ENCODE data around the gene JAZF1. TPM values are rescaled to one million over a fixed set of nuclear protein-coding genes. Genes with fewer than 3 reads are reported as not detected.

The JAZF1 gene
- total and polyA plus RNA-seq, 4 donors: 13.5 to 38.8 (median 21.3) TPM

DNA sequence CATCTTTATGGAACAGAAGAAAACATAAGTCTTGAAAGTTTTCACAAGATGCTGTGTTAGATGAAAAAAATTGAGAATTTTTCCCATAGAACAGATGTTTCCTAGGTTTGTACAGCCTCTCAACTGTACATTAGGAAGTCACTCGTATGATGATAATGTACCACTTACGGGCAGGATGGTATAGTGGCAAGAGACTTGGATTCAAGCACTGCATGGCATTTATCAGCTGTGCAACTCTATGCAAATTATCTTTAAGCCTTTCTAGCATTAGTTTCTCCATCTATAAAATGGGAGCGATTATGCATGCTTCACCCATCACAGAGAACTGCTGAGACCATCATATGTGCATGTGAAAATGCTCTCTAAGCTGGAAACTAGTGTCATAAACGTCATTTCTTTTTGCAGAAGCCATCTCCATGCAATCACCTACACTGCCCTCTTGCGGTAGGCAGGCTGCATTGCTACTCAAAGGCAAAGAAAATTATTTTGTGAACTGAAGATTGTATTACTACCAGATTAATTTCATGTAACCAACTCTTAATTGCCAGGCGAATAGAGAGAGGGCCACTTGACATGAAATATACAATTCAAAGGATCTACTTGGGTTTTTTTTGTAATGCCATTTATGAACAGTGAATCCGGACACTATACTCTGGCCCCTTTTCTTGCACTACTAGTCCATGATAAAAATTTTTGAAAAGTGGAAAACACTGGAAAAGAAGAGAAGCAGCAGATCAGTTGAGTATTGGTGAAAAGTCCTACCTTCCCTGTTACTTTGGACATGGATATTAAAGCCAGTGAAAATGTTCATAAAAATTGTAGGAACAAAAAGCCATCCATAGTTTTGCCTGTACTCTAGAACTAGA, 102.3 kb downstream of the JAZF1 start:
- Histone ChIP-seq H3K27ac (ENCODE audit: low read depth in 1 of 2, low read length in 2 of 2) (no peak overlapping the region), H3K9me3 (ENCODE audit: control insufficient read depth, low read length) (no peaks in the 10 kb centered on the region), H3K4me1 (ENCODE audit: control insufficient read depth in 1 of 2, insufficient read depth in 2 of 2, low read length in 2 of 2) (peaks cover 0 to 5% of the 10 kb centered on the region in 2 donors), H3K4me3 (ENCODE audit: low read length in 2 of 2) (no peak overlapping the region), H3K36me3 (ENCODE audit: control insufficient read depth in 1 of 2, insufficient read depth in 2 of 2, low read length in 1 of 2) (no peaks in the 10 kb centered on the region), H3K27me3 (ENCODE audit: control insufficient read depth in 1 of 2, insufficient read depth in 2 of 2, low read length in 1 of 2) (no peaks in the 10 kb centered on the region)
- intact Hi-C loops (cut with DNase I): no loop called here
- WGBS, 2 donors: 41 to 43% methylated on average over 7 of the region's 7 CpGs
- ATAC-seq (ENCODE audit: low FRiP score) (peak; percentile 48), DNase-seq (no peak)

DNA sequence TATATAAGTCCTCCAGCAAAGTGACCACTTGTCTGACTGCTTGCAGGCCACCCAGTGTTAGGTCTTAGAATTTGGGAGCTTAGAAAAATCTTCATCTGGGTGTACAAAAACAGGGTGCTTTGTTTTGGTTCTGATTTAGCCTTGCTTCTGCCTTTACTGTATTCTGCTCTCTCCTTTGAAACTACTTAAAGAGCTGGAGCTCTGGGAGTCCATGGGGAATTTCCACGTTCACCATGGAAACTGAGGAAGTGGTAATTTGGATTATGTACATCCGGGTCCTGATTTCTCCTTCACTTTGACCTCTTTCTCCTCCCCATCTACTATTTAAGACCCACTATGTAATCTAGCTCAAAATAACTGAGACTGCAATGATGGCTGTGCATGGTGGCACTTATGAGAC, 103.0 kb downstream of the JAZF1 start:
- intact Hi-C loops (cut with DNase I): no loop called here
- no peak overlapping the region for H3K4me3 ChIP-seq (ENCODE audit: low read length in 2 of 2)
- H3K27me3 ChIP-seq (ENCODE audit: control insufficient read depth in 1 of 2, insufficient read depth in 2 of 2, low read length in 1 of 2): no peaks in the 10 kb centered on the region
- no peaks in the 10 kb centered on the region for H3K4me1 ChIP-seq (ENCODE audit: control insufficient read depth in 1 of 2, insufficient read depth in 2 of 2, low read length in 2 of 2)
- H3K27ac ChIP-seq (ENCODE audit: low read depth in 1 of 2, low read length in 2 of 2): no peak overlapping the region
- DNase-seq (no peak), ATAC-seq (ENCODE audit: low FRiP score) (no peak)
- H3K36me3 ChIP-seq (ENCODE audit: control insufficient read depth in 1 of 2, insufficient read depth in 2 of 2, low read length in 1 of 2): no peaks in the 10 kb centered on the region
- no peaks in the 10 kb centered on the region for H3K9me3 ChIP-seq (ENCODE audit: control insufficient read depth, low read length)
- WGBS, 2 donors: 90 to 92% methylated on average over 2 of the region's 2 CpGs

DNA sequence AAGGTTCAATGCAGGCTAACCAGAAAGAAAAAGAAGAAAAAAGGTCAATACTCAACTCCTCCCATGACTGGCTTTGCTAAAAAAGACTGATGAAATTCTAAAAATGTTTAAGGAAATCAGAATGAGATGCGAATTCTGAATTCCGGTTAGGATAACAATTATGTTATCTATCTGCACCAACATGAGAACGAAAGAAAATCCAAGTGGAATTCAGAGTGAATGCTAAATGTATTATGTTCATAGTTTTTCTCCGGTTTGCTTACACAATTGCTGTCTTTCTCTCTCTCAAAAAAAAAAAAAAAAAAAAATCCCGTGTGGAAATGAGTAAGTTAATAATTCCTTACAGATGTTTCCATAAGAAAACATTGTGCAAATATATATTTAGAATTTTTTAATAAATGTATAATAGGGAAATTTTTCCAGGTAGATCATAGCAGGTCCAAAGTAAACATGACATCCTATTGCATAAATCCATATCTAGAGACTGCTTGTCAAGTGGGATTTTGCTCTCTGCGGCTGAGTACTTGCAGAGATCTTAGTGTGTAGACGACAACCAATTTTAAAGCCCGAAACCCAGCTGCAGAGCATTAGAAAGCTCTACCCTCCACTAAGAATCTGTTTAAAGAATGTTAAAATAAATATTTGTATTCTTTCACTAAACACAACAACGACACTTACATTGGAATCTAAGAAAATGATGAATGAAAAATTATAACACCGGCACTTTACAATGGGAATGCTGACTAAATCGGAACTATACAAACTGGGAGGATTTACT, 104.0 kb downstream of the JAZF1 start:
- intact Hi-C loops (cut with DNase I): no loop called here
- H3K4me1 ChIP-seq (ENCODE audit: control insufficient read depth in 1 of 2, insufficient read depth in 2 of 2, low read length in 2 of 2): no peaks in the 10 kb centered on the region
- ATAC-seq (ENCODE audit: low FRiP score): no peak
- H3K27ac ChIP-seq (ENCODE audit: low read depth in 1 of 2, low read length in 2 of 2): no peak overlapping the region
- H3K27me3 ChIP-seq (ENCODE audit: control insufficient read depth in 1 of 2, insufficient read depth in 2 of 2, low read length in 1 of 2): no peaks in the 10 kb centered on the region
- 96% methylated on average over 11 of the region's 11 CpGs for WGBS, 2 donors
- H3K9me3 ChIP-seq (ENCODE audit: control insufficient read depth, low read length): no peaks in the 10 kb centered on the region
- no peaks in the 10 kb centered on the region for H3K36me3 ChIP-seq (ENCODE audit: control insufficient read depth in 1 of 2, insufficient read depth in 2 of 2, low read length in 1 of 2)
- DNase-seq: no peak
- H3K4me3 ChIP-seq (ENCODE audit: low read length in 2 of 2): no peak overlapping the region

DNA sequence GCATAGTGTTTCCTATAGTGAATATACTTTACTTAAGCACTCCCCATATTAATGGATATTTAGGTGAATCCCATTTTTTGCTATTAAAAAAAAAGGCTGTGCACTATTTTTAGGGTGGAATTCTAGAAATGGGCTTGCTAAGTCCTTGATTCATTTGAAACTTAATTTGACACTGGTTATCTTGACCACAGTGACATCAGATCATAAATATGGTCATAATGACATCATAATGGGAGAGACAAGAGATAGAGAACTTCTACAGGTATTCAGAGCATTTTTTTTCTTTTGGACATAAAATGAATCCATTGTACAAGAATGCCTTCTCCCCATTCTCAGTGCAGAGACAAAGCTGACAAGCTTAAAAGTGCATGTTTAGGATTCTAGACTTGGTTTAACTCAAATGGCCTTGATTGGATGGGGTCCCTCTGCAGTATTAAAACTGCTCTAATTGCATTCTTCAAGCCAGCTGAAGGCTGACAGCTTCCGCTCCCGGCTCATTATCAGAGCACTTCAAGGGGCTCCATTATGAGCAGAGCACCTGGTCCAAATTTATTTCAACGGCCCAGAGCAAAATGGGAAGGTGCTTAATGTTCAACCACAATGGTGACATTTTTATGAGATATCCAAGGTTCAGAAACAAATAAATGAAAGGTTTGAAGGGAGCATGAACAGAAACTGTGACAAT, 104.8 kb downstream of the JAZF1 start:
- intact Hi-C loops (cut with DNase I): no loop called here
- WGBS, 2 donors: 92 to 95% methylated on average over 3 of the region's 3 CpGs

DNA sequence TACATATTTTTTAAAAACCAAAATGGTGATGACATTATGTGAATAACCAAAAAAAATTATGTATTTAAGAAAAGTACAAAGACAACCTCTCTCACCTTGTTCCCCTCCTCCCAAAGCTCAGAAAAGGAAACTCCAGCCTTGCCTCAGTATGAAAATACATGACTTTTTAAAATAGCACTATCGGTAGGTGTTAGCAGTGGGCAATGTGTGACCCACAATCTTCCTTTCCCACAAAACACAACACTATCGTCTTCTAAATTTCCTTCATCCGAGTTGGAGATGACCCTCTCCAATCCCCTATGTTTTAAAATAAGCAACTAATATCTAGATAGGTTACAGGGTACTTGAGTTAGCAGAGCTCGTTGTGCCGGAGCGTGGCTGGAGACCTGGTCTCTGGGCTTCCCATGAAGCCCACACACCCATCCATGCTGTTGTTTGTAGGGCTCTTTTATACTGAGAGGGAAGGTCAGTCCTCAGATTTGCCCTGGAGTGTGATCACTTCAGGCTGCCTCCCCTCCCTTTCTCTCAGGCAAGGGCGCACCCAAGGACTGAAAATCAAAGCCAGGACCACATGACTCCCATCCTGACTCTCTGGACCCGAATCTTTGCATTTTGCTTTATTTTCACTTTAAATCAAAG, 107.6 kb downstream of the JAZF1 start:
- Histone ChIP-seq H3K4me1 (ENCODE audit: control insufficient read depth in 1 of 2, insufficient read depth in 2 of 2, low read length in 2 of 2) (peaks cover 5% of the 10 kb centered on the region in 2 donors), H3K4me3 (ENCODE audit: low read length in 2 of 2) (no peak overlapping the region), H3K36me3 (ENCODE audit: control insufficient read depth in 1 of 2, insufficient read depth in 2 of 2, low read length in 1 of 2) (no peaks in the 10 kb centered on the region), H3K27ac (ENCODE audit: low read depth in 1 of 2, low read length in 2 of 2) (no peak overlapping the region), H3K9me3 (ENCODE audit: control insufficient read depth, low read length) (no peaks in the 10 kb centered on the region), H3K27me3 (ENCODE audit: control insufficient read depth in 1 of 2, insufficient read depth in 2 of 2, low read length in 1 of 2) (no peaks in the 10 kb centered on the region)
- DNase-seq (no peak), ATAC-seq (ENCODE audit: low FRiP score) (no peak)
- WGBS, 2 donors: 97 to 98% methylated on average over 8 of the region's 8 CpGs
- intact Hi-C loops (cut with DNase I): no loop called here

More for the DNA sequence above, 104.8 kb downstream of the JAZF1 start:
- Histone ChIP-seq H3K4me3 (ENCODE audit: low read length in 2 of 2) (no peak overlapping the region), H3K36me3 (ENCODE audit: control insufficient read depth in 1 of 2, insufficient read depth in 2 of 2, low read length in 1 of 2) (no peaks in the 10 kb centered on the region), H3K4me1 (ENCODE audit: control insufficient read depth in 1 of 2, insufficient read depth in 2 of 2, low read length in 2 of 2) (no peaks in the 10 kb centered on the region), H3K9me3 (ENCODE audit: control insufficient read depth, low read length) (no peaks in the 10 kb centered on the region), H3K27ac (ENCODE audit: low read depth in 1 of 2, low read length in 2 of 2) (no peak overlapping the region), H3K27me3 (ENCODE audit: control insufficient read depth in 1 of 2, insufficient read depth in 2 of 2, low read length in 1 of 2) (no peaks in the 10 kb centered on the region)
- DNase-seq: no peak
- ATAC-seq (ENCODE audit: low FRiP score): no peak

DNA sequence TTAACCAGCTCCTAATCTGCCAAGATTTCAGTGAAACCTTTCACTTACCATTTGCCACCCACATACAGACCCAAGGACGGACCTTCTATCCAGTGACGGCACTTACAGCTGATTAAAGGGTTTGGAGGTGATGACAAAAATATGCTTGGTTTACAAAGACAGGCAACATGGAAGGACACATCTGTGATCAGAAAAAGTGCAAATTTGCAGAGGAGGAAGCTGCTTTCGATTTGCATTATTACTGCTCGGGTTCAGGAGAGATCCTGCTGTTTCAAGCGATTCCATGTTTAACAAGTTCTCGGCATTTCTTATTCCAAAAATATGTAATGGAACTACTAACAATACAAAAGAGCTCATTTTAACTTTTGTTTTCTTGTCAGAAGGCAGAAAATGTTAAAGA, 109.0 kb downstream of the JAZF1 start:
- intact Hi-C loops (cut with DNase I): no loop called here
- Histone ChIP-seq H3K27me3 (ENCODE audit: control insufficient read depth in 1 of 2, insufficient read depth in 2 of 2, low read length in 1 of 2) (no peaks in the 10 kb centered on the region), H3K4me1 (ENCODE audit: control insufficient read depth in 1 of 2, insufficient read depth in 2 of 2, low read length in 2 of 2) (peaks cover 5% of the 10 kb centered on the region in 2 donors), H3K4me3 (ENCODE audit: low read length in 2 of 2) (no peak overlapping the region), H3K9me3 (ENCODE audit: control insufficient read depth, low read length) (no peaks in the 10 kb centered on the region), H3K27ac (ENCODE audit: low read depth in 1 of 2, low read length in 2 of 2) (no peak overlapping the region), H3K36me3 (ENCODE audit: control insufficient read depth in 1 of 2, insufficient read depth in 2 of 2, low read length in 1 of 2) (no peaks in the 10 kb centered on the region)
- no peak for DNase-seq
- ATAC-seq (ENCODE audit: low FRiP score): no peak
- 97 to 99% methylated on average over 6 of the region's 6 CpGs for WGBS, 2 donors

DNA sequence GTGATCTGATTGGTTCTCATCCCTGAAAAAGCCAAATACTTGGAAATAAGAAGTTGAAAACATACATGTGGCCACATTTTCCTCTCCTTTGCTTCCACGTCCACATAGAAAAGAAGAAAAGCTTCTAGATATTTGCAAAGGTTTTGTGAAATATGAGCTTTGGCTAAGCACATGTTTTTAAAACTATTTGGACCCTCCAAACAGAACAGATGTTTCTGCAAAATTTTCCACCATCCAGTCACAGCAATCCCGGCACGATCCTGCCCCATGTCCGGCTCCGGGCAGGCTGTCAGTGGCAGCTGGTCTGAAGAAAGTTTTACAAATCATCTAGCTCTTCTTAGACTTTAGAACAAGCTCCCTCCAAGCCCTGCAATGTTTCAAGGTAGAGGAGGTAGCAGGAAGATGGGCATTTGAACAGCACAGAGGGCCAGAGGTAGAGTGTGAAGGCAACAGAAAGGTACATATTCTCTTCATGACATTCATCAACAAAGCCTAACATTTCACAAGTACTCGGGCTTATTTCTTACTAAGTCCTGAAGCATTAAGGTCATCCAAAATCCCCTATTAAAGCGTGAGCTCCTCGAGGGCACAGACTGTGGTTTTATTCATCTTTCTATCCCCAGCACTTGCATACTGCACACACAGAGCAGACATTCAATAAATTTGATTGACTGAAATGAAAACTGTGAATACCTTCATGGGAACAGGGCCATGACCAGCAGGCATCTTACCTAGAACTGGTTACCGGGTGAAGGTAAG, 110.1 kb downstream of the JAZF1 start:
- no peak for ATAC-seq (ENCODE audit: low FRiP score)
- intact Hi-C loops (cut with DNase I): no loop called here
- Histone ChIP-seq H3K4me1 (ENCODE audit: control insufficient read depth in 1 of 2, insufficient read depth in 2 of 2, low read length in 2 of 2) (peaks cover 5 to 7% of the 10 kb centered on the region in 2 donors), H3K36me3 (ENCODE audit: control insufficient read depth in 1 of 2, insufficient read depth in 2 of 2, low read length in 1 of 2) (no peaks in the 10 kb centered on the region), H3K27ac (ENCODE audit: low read depth in 1 of 2, low read length in 2 of 2) (no peak overlapping the region), H3K4me3 (ENCODE audit: low read length in 2 of 2) (no peak overlapping the region), H3K9me3 (ENCODE audit: control insufficient read depth, low read length) (no peaks in the 10 kb centered on the region), H3K27me3 (ENCODE audit: control insufficient read depth in 1 of 2, insufficient read depth in 2 of 2, low read length in 1 of 2) (no peaks in the 10 kb centered on the region)
- DNase-seq: no peak
- WGBS, 2 donors: 28 to 29% methylated on average over 9 of the region's 9 CpGs

DNA sequence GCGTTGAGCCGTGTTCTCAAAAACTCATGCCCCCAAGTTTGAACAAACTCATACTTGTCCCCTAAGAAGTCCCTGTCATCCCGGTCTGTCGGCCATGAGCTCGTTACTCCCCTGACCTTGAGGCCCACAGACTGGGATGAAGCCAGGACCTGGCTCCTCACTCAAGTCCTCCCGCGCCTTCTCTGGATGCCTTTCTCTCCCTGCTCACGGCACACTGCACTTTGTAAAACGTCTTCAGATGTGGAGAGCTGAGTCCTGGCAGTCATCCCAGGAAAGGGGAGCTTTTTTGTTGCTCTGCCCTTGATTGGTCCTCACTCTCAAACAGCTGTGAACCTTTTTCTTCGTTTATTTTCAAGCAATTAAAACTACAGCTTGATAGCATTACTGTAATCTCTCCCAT, 110.8 kb downstream of the JAZF1 start:
- intact Hi-C loops (cut with DNase I): no loop called here
- Histone ChIP-seq H3K4me1 (ENCODE audit: control insufficient read depth in 1 of 2, insufficient read depth in 2 of 2, low read length in 2 of 2) (peaks cover 5 to 7% of the 10 kb centered on the region in 2 donors), H3K27ac (ENCODE audit: low read depth in 1 of 2, low read length in 2 of 2) (no peak overlapping the region), H3K9me3 (ENCODE audit: control insufficient read depth, low read length) (no peaks in the 10 kb centered on the region), H3K4me3 (ENCODE audit: low read length in 2 of 2) (no peak overlapping the region), H3K27me3 (ENCODE audit: control insufficient read depth in 1 of 2, insufficient read depth in 2 of 2, low read length in 1 of 2) (no peaks in the 10 kb centered on the region), H3K36me3 (ENCODE audit: control insufficient read depth in 1 of 2, insufficient read depth in 2 of 2, low read length in 1 of 2) (no peaks in the 10 kb centered on the region)
- peak; percentile 53 to 74 for DNase-seq
- no peak for ATAC-seq (ENCODE audit: low FRiP score)
- WGBS, 2 donors: 17 to 20% methylated on average over 10 of the region's 10 CpGs

Measured in aorta (tissue), 5 donors.